OCI-LY3 (cell line): ENCODE measurements around the gene CDH23.

Source experiments
- H2AFZ ChIP-seq: fragments of 200-600, 300-600 bp; shearing (Covaris generic); 2 replicates; pipeline ENCODE4 v1.6.0; 2014; ENCODE audit warnings: antibody characterized with exemption, low read depth, low read length
- H3K27ac ChIP-seq: fragments of 200-600, 300-600 bp; sonication (generic); 2 replicates; pipeline ENCODE4 v1.5.1; 2014; ENCODE audit warnings: mild to moderate bottlenecking, low read length, moderate library complexity, mixed read lengths
- H3K27me3 ChIP-seq: fragments of 200-600, 300-600 bp; sonication (generic); 2 replicates; pipeline ENCODE4 v1.6.1; 2014; ENCODE audit warnings: low read depth, low read length, mixed read lengths
- H3K36me3 ChIP-seq: fragments of 200-600, 300-600 bp; sonication (generic); replicated peaks from 2 replicates; pipeline ENCODE3; 2014; ENCODE audit warnings: low read depth, low read length, mixed read lengths
- H3K4me1 ChIP-seq: fragments of 300-600, 200-600 bp; sonication (generic); 2 replicates; pipeline ENCODE4 v1.6.1; 2014; ENCODE audit warnings: low read length, mixed read lengths
- H3K4me2 ChIP-seq: fragments of 200-600, 300-600 bp; sonication (generic); 2 replicates; pipeline ENCODE4 v1.6.1; 2014; ENCODE audit warnings: low read length, mixed read lengths
- H3K4me3 ChIP-seq: fragments of 300-600, 200-600 bp; sonication (generic); 2 replicates; pipeline ENCODE4 v1.5.1; 2014; ENCODE audit warnings: antibody characterized with exemption, mild to moderate bottlenecking, low read length, moderate library complexity
- H3K79me2 ChIP-seq: fragments of 300-600, 200-600 bp; shearing (Covaris generic); 2 replicates; pipeline ENCODE4 v1.6.1; 2014; ENCODE audit warnings: mild to moderate bottlenecking, low read length, mixed read lengths
- H3K9ac ChIP-seq: fragments of 300-600, 200-600 bp; shearing (Covaris generic); 2 replicates; pipeline ENCODE4 v1.6.0; 2014; ENCODE audit warnings: mild to moderate bottlenecking, low read length, moderate library complexity
- H3K9me3 ChIP-seq: fragments of 200-600, 300-600 bp; shearing (Covaris generic); 2 replicates; pipeline ENCODE4 v1.6.1; 2014; ENCODE audit warnings: low read length, mixed read lengths; ENCODE audit not compliant: insufficient read depth
- H4K20me1 ChIP-seq: fragments of 200-600, 300-600 bp; sonication (generic); 2 replicates; pipeline ENCODE4 v1.6.1; 2016; ENCODE audit warnings: low read length, mixed read lengths; ENCODE audit not compliant: insufficient read depth
- EZH2phosphoT487 ChIP-seq: fragments of 200-600 bp; shearing (Covaris generic); IDR thresholded peaks from 2 replicates; pipeline ENCODE4 v1.6.1; 2018; ENCODE audit warnings: antibody characterized with exemption, mixed run types, low read depth
- TF ChIP-seq, protein P1 (sequence below): fragments of 200-600, 300-600 bp; sonication (generic); IDR thresholded peaks from 2 replicates; pipeline ENCODE4 v1.5.1; 2014; ENCODE audit warnings: antibody characterized with exemption, low read length, low read depth

CDH23 gene

DNA sequence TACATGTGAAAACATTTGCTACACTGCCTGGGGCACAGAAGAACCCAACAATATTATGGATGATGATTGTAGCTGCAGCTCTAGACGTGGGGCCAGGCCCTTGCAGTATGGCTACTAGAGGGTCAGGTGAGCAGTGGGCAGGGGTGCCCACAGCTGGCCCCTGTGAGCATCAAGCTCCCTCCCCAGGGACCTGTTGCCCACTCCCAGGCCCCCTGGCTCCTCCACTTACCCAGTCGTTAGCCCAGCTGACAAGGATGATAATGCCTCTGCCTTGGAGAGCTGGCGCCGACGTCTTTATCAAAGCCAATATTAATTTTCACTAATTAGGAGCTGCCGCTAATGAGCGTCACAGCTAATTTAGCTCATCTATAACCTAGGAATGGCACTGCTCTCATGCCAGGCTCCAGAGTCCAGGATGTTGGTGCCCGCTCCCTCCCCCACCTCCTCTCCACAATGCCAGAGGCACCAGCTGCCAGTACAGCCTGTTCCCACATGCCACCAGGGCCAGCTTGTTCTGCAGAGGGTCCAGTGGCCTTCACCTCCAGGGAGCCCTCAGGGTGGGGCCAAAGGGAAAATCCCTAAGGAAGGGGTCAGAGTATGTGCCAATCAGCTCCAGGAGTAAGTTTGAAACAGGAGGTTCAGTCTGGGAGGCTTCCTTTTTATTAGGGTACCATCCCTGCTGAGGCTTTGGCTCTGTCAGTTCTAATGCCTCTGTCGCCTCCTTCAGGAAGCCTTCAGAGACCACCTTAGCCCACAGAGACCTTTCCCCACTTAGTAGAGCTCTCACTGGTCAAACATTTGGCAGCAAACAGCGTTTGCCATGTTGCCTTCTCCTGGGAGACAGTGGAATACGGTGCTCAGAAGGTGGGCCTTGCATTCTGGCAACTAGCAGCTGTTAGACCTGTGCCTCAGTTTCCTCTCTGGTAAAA lies 77.2 kb downstream of the CDH23 start:
- no peak overlapping the region for H3K27ac ChIP-seq
- H3K9me3 ChIP-seq: no peaks in the 10 kb centered on the region

DNA sequence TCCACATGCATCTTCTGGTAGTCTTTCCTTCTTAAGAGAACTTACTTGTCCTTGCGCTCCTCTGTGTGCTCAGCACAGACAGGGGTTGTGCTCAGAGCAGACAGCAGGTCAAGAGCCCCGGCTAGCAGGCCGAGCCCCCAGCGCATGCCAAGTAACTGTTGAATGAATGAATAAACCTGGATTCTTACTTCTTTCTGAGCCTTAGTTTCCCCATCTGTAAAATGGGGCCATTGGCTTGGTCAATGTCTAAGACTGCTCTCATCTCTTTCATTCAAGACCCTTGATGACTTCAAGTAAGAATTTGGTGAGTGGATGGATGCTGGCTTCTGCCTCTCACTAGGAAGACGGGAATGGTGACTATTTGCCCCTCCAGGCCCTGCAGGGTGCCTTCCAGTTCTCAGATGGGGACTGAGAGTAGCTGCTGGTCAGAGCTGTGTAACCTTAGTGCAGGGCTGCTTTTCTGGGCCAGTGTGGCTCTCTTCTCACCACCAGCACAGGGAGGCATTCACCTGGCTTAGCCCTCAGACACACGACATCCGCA lies 78.1 kb downstream of the CDH23 start:
- Histone ChIP-seq H2AFZ (peak overlapping the region; percentile 76; the same call in 1 of the 2 replicates), H3K4me3 (peak overlapping the region; percentile 47; the same call in 1 of the 2 replicates), H3K9ac (no peak overlapping the region)

More for the DNA sequence above, 77.2 kb downstream of the CDH23 start:
- Histone ChIP-seq H3K9ac (no peak overlapping the region), H3K36me3 (no peaks in the 10 kb centered on the region), H3K79me2 (no peaks in the 10 kb centered on the region), H3K27me3 (peaks cover 9% of the 10 kb centered on the region; the same call in 1 of the 2 replicates), H4K20me1 (no peaks in the 10 kb centered on the region), H3K4me2 (no peak overlapping the region), H3K4me3 (no peak overlapping the region), H3K4me1 (peaks cover 22% of the 10 kb centered on the region), H2AFZ (no peak overlapping the region)
- no peak for TF ChIP-seq EZH2phosphoT487
- TF ChIP-seq, protein P1, sequence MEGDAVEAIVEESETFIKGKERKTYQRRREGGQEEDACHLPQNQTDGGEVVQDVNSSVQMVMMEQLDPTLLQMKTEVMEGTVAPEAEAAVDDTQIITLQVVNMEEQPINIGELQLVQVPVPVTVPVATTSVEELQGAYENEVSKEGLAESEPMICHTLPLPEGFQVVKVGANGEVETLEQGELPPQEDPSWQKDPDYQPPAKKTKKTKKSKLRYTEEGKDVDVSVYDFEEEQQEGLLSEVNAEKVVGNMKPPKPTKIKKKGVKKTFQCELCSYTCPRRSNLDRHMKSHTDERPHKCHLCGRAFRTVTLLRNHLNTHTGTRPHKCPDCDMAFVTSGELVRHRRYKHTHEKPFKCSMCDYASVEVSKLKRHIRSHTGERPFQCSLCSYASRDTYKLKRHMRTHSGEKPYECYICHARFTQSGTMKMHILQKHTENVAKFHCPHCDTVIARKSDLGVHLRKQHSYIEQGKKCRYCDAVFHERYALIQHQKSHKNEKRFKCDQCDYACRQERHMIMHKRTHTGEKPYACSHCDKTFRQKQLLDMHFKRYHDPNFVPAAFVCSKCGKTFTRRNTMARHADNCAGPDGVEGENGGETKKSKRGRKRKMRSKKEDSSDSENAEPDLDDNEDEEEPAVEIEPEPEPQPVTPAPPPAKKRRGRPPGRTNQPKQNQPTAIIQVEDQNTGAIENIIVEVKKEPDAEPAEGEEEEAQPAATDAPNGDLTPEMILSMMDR: no peak

DNA sequence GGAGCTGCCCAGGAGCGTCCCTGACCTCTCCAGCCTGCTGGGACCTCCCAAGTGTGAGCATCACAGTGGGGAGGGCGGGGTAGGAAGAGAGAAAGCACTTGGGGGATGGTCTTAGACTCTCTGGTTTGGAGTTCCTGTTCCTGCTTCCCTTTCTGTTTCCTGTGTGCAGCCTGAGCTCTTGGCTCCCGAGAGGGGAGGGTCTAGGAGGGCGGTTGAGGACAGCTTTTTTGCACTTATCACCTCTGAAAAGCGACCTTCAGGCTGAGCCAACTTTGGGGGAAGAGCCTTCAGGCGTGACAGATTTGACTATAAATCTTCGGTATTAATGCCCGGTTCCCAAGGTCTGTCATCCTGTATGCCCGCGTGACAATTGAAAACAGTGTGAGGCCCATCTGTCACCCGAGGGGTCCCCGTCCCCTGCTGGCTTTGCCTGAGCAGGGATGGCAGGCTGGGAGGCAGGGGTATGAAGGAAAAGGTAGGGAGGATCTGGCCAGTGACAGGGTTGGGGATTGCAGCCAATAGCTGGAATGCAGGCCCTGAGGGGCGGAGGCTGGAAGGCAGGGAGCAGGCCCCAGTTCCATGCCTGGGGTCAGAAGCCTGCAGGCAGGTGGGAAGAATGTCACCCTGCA lies 78.6 kb downstream of the CDH23 start:
- peaks cover 13% of the 10 kb centered on the region; the same call in 1 of the 2 replicates for H3K27me3 ChIP-seq
- H3K79me2 ChIP-seq: no peaks in the 10 kb centered on the region
- no peaks in the 10 kb centered on the region for H4K20me1 ChIP-seq
- no peak overlapping the region for H3K9ac ChIP-seq
- TF ChIP-seq, protein P1: no peak
- no peak for TF ChIP-seq EZH2phosphoT487
- H3K4me2 ChIP-seq: peak overlapping the region; percentile 59
- no peak overlapping the region for H3K27ac ChIP-seq
- peak overlapping the region; percentile 47 for H3K4me3 ChIP-seq
- peaks cover 22% of the 10 kb centered on the region for H3K4me1 ChIP-seq
- peak overlapping the region; percentile 76; the same call in 1 of the 2 replicates for H2AFZ ChIP-seq
- no peaks in the 10 kb centered on the region for H3K36me3 ChIP-seq
- no peaks in the 10 kb centered on the region for H3K9me3 ChIP-seq

More for the DNA sequence above, 78.1 kb downstream of the CDH23 start:
- no peaks in the 10 kb centered on the region for H3K36me3 ChIP-seq
- no peaks in the 10 kb centered on the region for H4K20me1 ChIP-seq
- peaks cover 22% of the 10 kb centered on the region for H3K4me1 ChIP-seq
- TF ChIP-seq, protein P1: no peak
- TF ChIP-seq EZH2phosphoT487: no peak
- peaks cover 13% of the 10 kb centered on the region; the same call in 1 of the 2 replicates for H3K27me3 ChIP-seq
- H3K9me3 ChIP-seq: no peaks in the 10 kb centered on the region
- H3K4me2 ChIP-seq: peak overlapping the region; percentile 59
- no peaks in the 10 kb centered on the region for H3K79me2 ChIP-seq
- H3K27ac ChIP-seq: no peak overlapping the region
